Hepatocyte (in vitro differentiated cells): ENCODE data around the gene AS3MT. TPM values are rescaled to one million over a fixed set of nuclear protein-coding genes. Genes with fewer than 3 reads are reported as not detected.

Experiments
- DNase-seq: peaks from one replicate; pipeline ENCODE4 v3.0.0-alpha.2; 2016; ENCODE audit warnings: low spot score
- H2AFZ ChIP-seq: fragments of 200-600 bp; sonication (generic); 2 replicates; pipeline ENCODE4 v1.6.0; 2016; ENCODE audit warnings: antibody characterized with exemption, mild to moderate bottlenecking
- H3K27ac ChIP-seq: fragments of 200-600 bp; sonication (generic); 2 replicates; pipeline ENCODE4 v1.5.1; 2016; ENCODE audit warnings: mild to moderate bottlenecking
- H3K27me3 ChIP-seq: fragments of 200-600 bp; sonication (generic); 2 replicates; pipeline ENCODE4 v1.6.1; 2016
- H3K36me3 ChIP-seq: fragments of 200-600 bp; sonication (generic); replicated peaks from 2 replicates; pipeline ENCODE4 v1.5.1; 2016; ENCODE audit warnings: low read depth; ENCODE audit not compliant: insufficient read depth
- H3K4me1 ChIP-seq: fragments of 200-600 bp; sonication (generic); 2 replicates; pipeline ENCODE4 v1.5.1; 2016; ENCODE audit warnings: mild to moderate bottlenecking, moderate library complexity; ENCODE audit not compliant: insufficient read depth
- H3K4me2 ChIP-seq: fragments of 200-600 bp; sonication (generic); 2 replicates; pipeline ENCODE4 v1.6.0; 2016
- H3K4me3 ChIP-seq: fragments of 200-600 bp; sonication (generic); 2 replicates; pipeline ENCODE4 v1.5.1; 2016; ENCODE audit warnings: mild to moderate bottlenecking
- H3K79me2 ChIP-seq: fragments of 200-600 bp; sonication (generic); 2 replicates; pipeline ENCODE4 v1.6.0; 2017; ENCODE audit warnings: mild to moderate bottlenecking
- H3K9me2 ChIP-seq: fragments of 200-600 bp; sonication (generic); replicated peaks from 2 replicates; pipeline ENCODE4 v1.6.0; 2017; ENCODE audit warnings: mild to moderate bottlenecking; ENCODE audit not compliant: insufficient read depth
- H3K9me3 ChIP-seq: fragments of 200-600 bp; sonication (generic); 2 replicates; pipeline ENCODE4 v1.5.1; 2016; ENCODE audit warnings: low read depth, mild to moderate bottlenecking
- H4K20me1 ChIP-seq: fragments of 200-600 bp; sonication (generic); 2 replicates; pipeline ENCODE4 v1.6.0; 2016; ENCODE audit warnings: mild to moderate bottlenecking; ENCODE audit not compliant: insufficient read depth, poor library complexity, severe bottlenecking
- CTCF ChIP-seq: fragments of 200-600 bp; sonication (generic); IDR thresholded peaks from 2 replicates; pipeline ENCODE4 v1.5.1; 2016; ENCODE audit warnings: antibody characterized with exemption, mild to moderate bottlenecking; ENCODE audit not compliant: poor library complexity
- EZH2 ChIP-seq: fragments of 200-600 bp; sonication (generic); IDR thresholded peaks from 2 replicates; pipeline ENCODE4 v1.6.1; 2016; ENCODE audit warnings: antibody characterized with exemption, mild to moderate bottlenecking, borderline replicate concordance
- EZH2phosphoT487 ChIP-seq: fragments of 200-600 bp; sonication (generic); IDR thresholded peaks from one replicate; pipeline ENCODE4 v1.6.1; 2018; ENCODE audit warnings: antibody characterized with exemption, mild to moderate bottlenecking, low read depth, moderate library complexity; ENCODE audit not compliant: unreplicated experiment, severe bottlenecking
- WGBS: methylation state at CpG from one replicate; pipeline ENCODE4 v1.1.6; 2016; ENCODE audit warnings: low lambda C conversion rate; ENCODE audit errors: missing lambda C conversion rate; 5-methylcytosine and 5-hydroxymethylcytosine counted together
- polyA plus RNA-seq: library from polyadenylated mRNA; unstranded; fragments of >200 nt; fragmentation: Nextera tagmentation; extraction: Ambion mirVana; gene quantifications from 2 replicates; pipeline ENCODE4 v1.2.1, GENCODE V29; 2016
- total RNA-seq: library from RNA; depleted of rRNA; stranded (reverse); fragments of >200 nt; gene quantifications from 2 replicates; pipeline ENCODE4 v1.2.3, GENCODE V29; 2014

Gene AS3MT
- total and polyA plus RNA-seq, 2 experiments from 2014 or later = 3.8 to 9.0 TPM

GRCh38 chr10:102900006-102900405, 30.7 kb downstream of the AS3MT start:
- Histone ChIP-seq H3K9me3 (no peaks in the 10 kb centered on the region), H3K9me2 (no peaks in the 10 kb centered on the region), H3K4me3 (no peak overlapping the region), H4K20me1 (no peaks in the 10 kb centered on the region), H3K27me3 (no peaks in the 10 kb centered on the region), H3K36me3 (no peaks in the 10 kb centered on the region), H3K27ac (no peak overlapping the region), H3K79me2 (no peaks in the 10 kb centered on the region), H2AFZ (no peak overlapping the region), H3K4me2 (no peak overlapping the region), H3K4me1 (no peaks in the 10 kb centered on the region)
- WGBS = 94% methylated on average over 3 of the region's 3 CpGs
- no peak for DNase-seq
- no peak for TF ChIP-seq EZH2phosphoT487
- TF ChIP-seq CTCF = no peak
- TF ChIP-seq EZH2 = no peak

GRCh38 chr10:102904346-102904745, 35.1 kb downstream of the AS3MT start:
- no peaks in the 10 kb centered on the region for H3K9me2 ChIP-seq
- TF ChIP-seq EZH2 = no peak
- no peaks in the 10 kb centered on the region for H3K79me2 ChIP-seq
- H3K27me3 ChIP-seq = no peaks in the 10 kb centered on the region
- no peaks in the 10 kb centered on the region for H4K20me1 ChIP-seq
- H3K4me1 ChIP-seq = no peaks in the 10 kb centered on the region
- H3K27ac ChIP-seq = no peak overlapping the region
- no peak for DNase-seq
- H3K4me3 ChIP-seq = no peak overlapping the region
- no peak overlapping the region for H2AFZ ChIP-seq
- H3K4me2 ChIP-seq = no peak overlapping the region
- H3K9me3 ChIP-seq = no peaks in the 10 kb centered on the region
- no peaks in the 10 kb centered on the region for H3K36me3 ChIP-seq

- WGBS = 92% methylated on average over 4 of the region's 4 CpGs
- Histone ChIP-seq H3K79me2 (no peaks in the 10 kb centered on the region), H3K27me3 (no peaks in the 10 kb centered on the region), H3K36me3 (no peaks in the 10 kb centered on the region), H3K4me1 (no peaks in the 10 kb centered on the region), H2AFZ (no peak overlapping the region), H3K4me2 (no peak overlapping the region), H3K4me3 (no peak overlapping the region), H3K27ac (no peak overlapping the region), H3K9me3 (no peaks in the 10 kb centered on the region), H3K9me2 (no peaks in the 10 kb centered on the region), H4K20me1 (no peaks in the 10 kb centered on the region)
- TF ChIP-seq CTCF (no peak), EZH2 (no peak), EZH2phosphoT487 (no peak)
- no peak for DNase-seq
These were observed 37.2 kb downstream of the AS3MT start for GRCh38 chr10:102906507-102906906.

GRCh38 chr10:102914781-102915180, 45.5 kb downstream of the AS3MT start:
- TF ChIP-seq EZH2phosphoT487 = no peak
- no peak for TF ChIP-seq EZH2
- WGBS = 72% methylated on average over 1 of the region's 1 CpG

GRCh38 chr10:102916173-102916572, 46.9 kb downstream of the AS3MT start:
- H2AFZ ChIP-seq = peak overlapping the region; percentile 12
- H3K4me1 ChIP-seq = peaks cover 18% of the 10 kb centered on the region
- H3K36me3 ChIP-seq = no peaks in the 10 kb centered on the region
- H3K27ac ChIP-seq = no peak overlapping the region
- peak overlapping the region; percentile 93 for H3K4me2 ChIP-seq
- H3K4me3 ChIP-seq = no peak overlapping the region
- TF ChIP-seq EZH2 (no peak), CTCF (no peak)
- no peaks in the 10 kb centered on the region for H3K9me3 ChIP-seq
- H3K79me2 ChIP-seq = peaks cover 18% of the 10 kb centered on the region
- no peaks in the 10 kb centered on the region for H3K9me2 ChIP-seq
- H3K27me3 ChIP-seq = no peaks in the 10 kb centered on the region
- H4K20me1 ChIP-seq = peaks cover 5% of the 10 kb centered on the region
- DNase-seq = no peak
- 85% methylated on average over 7 of the region's 7 CpGs for WGBS

More at GRCh38 chr10:102914781-102915180, 45.5 kb downstream of the AS3MT start:
- H3K36me3 ChIP-seq = no peaks in the 10 kb centered on the region
- no peaks in the 10 kb centered on the region for H4K20me1 ChIP-seq
- no peaks in the 10 kb centered on the region for H3K9me3 ChIP-seq
- H3K4me2 ChIP-seq = no peak overlapping the region
- no peak for DNase-seq
- H3K4me1 ChIP-seq = peaks cover 10% of the 10 kb centered on the region
- no peak overlapping the region for H3K4me3 ChIP-seq
- peaks cover 9% of the 10 kb centered on the region for H3K79me2 ChIP-seq
- no peak overlapping the region for H3K27ac ChIP-seq
- H2AFZ ChIP-seq = no peak overlapping the region
- no peaks in the 10 kb centered on the region for H3K9me2 ChIP-seq
- no peaks in the 10 kb centered on the region for H3K27me3 ChIP-seq
